Measurements from ENCODE around the gene RASGRF1.
"Not testable (repeated sequence)": the region's sequence is repeated elsewhere in the genome, so short reads cannot be mapped to it uniquely, and the experiment has no call there.

RASGRF1 gene, protein sequence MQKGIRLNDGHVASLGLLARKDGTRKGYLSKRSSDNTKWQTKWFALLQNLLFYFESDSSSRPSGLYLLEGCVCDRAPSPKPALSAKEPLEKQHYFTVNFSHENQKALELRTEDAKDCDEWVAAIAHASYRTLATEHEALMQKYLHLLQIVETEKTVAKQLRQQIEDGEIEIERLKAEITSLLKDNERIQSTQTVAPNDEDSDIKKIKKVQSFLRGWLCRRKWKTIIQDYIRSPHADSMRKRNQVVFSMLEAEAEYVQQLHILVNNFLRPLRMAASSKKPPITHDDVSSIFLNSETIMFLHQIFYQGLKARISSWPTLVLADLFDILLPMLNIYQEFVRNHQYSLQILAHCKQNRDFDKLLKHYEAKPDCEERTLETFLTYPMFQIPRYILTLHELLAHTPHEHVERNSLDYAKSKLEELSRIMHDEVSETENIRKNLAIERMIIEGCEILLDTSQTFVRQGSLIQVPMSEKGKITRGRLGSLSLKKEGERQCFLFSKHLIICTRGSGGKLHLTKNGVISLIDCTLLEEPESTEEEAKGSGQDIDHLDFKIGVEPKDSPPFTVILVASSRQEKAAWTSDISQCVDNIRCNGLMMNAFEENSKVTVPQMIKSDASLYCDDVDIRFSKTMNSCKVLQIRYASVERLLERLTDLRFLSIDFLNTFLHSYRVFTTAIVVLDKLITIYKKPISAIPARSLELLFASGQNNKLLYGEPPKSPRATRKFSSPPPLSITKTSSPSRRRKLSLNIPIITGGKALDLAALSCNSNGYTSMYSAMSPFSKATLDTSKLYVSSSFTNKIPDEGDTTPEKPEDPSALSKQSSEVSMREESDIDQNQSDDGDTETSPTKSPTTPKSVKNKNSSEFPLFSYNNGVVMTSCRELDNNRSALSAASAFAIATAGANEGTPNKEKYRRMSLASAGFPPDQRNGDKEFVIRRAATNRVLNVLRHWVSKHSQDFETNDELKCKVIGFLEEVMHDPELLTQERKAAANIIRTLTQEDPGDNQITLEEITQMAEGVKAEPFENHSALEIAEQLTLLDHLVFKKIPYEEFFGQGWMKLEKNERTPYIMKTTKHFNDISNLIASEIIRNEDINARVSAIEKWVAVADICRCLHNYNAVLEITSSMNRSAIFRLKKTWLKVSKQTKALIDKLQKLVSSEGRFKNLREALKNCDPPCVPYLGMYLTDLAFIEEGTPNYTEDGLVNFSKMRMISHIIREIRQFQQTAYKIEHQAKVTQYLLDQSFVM (N-terminal part only)

GRCh38 chr15:79090487-79091203 lies at the start of gene RASGRF1:
Gene RASGRF1, minus strand, starts transcription at chr15:79090780. Its CDS starts 282 bp downstream, at chr15:79090498.
- DNase-seq (ENCODE audit: low read depth, low spot score) = no peak

DNA sequence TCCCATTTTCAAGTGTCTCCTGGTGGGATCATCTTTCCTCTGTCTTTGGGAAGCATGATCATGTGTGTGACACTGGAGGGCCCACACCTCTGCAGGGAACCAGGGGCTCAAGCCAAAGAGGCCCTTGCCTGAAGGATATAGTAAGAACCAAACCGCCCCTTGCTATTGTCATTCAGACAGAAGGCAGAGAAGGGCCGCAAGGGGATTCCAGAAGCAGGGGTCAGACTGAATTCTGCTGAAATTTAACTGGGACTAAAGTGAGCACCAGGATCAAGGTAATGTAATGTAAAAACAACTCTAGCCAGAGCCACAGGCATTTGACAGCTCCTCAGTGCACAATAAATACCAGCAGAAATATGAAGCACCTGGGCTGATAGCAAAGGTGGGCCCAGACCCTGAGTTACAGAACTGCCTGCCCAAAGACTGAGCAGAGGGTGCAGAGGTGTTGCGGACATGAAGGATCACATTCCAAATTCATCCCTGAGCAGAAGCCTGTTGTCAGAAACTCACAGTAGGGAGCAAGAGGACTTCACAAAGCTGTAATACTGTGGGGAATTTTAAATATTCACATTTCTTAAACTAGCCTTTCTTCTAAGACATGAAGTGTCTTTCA lies 46.0 kb upstream of the RASGRF1 start:
- DNase-seq (ENCODE audit: low read depth, low spot score) = no peak

GRCh38 chr15:79133309-79133708 lies 42.7 kb upstream of the RASGRF1 start:
- no peak for DNase-seq (ENCODE audit: low read depth, low spot score)

DNA sequence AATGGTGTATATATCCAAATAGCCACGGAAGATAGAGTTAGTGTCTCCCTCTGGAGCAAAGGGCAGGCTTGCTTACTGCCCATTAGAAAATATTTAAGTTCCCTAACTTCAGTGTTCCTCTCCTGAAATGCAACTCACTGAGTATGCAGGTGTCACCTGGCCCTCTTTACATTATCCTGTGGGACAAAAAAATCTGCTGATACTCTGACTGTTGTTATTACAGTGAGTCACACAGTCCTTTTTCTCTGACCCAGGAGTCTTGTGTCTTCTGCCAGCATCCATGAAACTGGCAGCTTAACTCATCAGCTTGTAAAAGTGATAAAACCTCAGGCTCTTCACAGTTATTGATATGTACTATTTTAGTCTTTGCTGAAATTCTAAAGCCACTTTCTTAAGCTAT lies 42.2 kb upstream of the RASGRF1 start:
- no peak for DNase-seq (ENCODE audit: low read depth, low spot score)

DNA sequence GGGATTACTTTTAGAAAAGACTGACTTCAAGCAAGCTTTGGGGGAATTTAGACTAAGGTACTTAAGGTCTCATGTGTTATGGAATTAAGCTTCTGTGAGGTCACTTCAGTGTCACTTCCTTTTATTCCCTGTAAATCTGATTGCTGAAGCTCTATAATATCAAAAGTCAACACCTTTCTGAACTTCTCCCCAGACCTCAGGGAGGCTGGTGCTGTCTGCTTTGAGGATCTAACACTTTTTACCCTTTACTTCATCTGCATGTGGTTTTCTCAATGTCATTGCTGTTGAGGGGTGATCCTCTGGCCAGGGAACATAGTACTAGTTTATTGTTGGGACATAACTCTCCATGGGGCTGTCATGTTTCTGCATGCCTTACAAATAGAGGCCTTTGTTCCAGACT lies 41.8 kb upstream of the RASGRF1 start:
- DNase-seq (ENCODE audit: low read depth, low spot score) = no peak

DNA sequence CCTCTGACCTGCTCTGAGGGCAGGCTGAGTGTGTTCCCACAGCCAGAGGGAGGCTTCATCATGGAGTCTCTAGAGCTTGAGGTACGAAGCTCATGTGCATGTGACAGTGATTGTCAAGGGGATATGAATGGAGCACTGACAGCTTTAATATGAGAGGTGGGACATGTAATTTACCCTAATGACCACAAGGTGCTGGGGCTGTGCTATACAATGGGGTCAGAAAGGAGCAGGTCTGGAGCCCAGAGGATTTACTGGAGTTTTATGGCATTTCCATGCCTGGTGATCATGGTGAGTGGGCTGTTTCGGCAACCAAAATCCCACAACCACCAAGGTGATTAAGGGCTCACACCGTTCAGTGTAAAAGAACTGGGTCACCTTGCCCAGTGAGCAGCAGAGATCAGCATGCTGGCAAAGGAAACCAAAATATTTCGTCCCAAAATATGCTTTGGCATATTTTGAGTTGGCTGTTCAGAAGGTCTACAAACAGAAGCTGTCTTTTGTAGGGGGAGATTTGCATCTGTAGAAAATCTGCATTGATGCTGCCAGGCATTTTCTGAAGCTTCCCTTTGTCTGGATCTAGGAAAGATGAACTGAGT lies 40.1 kb upstream of the RASGRF1 start:
- no peak for DNase-seq (ENCODE audit: low read depth, low spot score)

DNA sequence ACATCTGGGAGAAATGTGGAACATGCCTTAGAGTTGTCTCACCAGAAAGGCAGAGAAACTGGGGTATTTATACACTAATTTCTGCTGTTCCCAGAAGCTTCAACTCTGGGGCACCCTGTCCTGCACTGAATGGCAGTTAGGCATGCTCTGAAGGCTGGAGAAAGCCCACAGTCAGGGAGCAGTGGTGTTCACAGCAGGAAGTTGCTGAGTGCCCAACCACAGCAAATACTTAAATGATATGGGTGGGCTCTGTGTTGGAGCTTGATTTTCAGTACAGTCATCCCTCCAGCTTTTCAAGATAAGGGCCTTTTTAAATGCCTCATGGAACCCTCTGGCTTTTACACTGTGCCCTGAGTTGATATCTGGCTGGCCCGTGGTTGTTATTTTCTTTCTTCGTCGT lies 38.7 kb upstream of the RASGRF1 start:
- DNase-seq (ENCODE audit: low read depth, low spot score) = no peak

GRCh38 chr15:79128556-79128955 lies 38.0 kb upstream of the RASGRF1 start:
- DNase-seq (ENCODE audit: low read depth, low spot score) = no peak

DNA sequence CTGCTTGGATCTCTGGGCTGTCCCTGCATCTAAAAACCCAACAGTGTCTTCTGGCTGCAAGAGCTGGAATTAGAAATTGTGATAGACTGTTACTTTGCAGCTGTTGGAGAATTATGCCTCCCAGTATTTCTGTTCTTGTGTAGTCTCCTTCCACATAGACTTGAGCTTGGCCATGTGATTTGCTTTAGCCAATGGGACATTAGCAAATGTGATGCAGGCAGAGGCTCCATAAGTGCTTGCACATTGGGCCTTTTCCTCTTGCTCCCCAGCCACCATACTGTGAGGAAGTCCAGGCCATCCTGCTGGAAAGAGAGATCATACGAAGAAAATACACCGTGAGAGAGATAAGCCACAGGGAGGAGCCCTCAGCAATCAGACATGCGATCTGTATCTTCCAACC lies 33.8 kb upstream of the RASGRF1 start:
- no peak for DNase-seq (ENCODE audit: low read depth, low spot score)

- no peak for DNase-seq (ENCODE audit: low read depth, low spot score)
Measured at GRCh38 chr15:79122991-79123390, 32.4 kb upstream of the RASGRF1 start.

GRCh38 chr15:79122391-79122790 lies 31.8 kb upstream of the RASGRF1 start:
- no peak for DNase-seq (ENCODE audit: low read depth, low spot score)

DNA sequence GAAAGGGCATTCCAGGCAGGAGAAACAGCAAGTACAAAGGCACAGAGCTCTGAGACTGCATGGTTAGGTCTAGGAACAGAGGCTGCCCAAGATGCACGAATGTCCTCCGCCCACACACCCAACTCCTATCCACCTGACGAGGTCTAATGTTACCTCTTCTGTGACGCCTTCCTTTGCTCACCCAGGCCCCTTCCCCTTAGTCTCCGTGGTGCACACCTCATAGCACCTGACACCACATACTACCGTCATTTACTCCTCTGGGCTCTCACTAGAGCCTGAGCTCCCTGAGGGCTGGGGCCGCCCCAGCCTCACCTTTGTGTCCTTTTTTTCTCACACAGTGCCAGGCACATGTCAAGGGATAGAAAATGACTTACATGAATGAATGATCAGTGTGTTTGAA lies 31.0 kb upstream of the RASGRF1 start:
- DNase-seq (ENCODE audit: low read depth, low spot score) = no peak

DNA sequence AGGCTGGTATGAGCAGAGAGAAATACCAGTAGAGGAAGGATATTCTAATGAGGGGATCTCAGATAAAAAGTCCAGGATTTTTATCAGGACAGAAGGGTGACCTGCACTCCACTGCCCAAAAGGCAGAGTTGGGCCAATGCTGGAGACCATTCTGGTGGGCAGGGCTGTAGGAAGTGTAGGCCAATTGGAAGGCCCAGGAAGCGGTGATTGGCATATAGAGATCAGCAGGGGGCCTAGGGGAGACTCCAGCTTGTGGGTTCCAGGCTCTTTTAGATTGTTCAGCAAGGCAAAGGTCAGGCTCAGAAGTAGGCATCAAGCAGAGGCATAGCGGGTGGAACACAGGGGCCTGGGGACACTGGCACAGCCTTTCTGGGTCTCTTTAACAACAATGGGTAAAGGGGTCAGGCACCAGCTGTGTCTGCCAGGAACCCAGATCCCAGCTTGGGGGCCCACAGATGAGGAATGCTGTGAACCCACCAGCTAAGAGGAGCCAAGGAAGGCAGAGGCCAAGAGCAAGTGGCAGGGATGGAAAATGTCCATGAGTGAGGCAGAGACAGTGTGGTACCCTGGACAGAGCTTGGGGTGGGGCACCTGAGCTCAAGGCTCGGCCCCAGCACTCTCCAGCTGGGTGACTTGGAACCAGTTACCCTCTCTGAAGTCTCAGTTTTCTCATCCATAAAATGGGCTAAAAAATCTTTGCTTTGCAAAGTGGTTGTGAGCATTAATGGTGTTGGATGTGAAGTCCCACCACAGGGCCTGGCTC lies 27.0 kb upstream of the RASGRF1 start:
- DNase-seq (ENCODE audit: low read depth, low spot score) = no peak

DNA sequence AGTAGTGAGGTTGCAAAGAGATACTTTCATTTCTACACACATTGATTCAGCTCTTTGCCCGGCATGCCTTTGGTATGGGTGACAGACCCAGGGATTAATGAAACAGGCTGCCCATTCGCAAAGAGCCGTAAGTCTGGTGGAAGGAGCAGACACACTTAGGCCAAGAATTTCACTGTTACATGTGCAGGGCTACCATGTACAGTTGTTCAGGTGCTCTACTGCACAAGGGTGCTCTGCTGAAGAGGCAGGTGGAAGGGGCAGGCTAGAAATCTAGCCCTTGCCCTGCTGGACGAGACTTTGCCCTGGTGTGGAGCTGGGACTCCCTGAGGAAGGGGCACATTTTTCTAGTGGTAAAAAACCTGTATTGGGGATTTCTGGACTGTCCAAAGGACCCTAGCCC lies 26.2 kb upstream of the RASGRF1 start:
- DNase-seq (ENCODE audit: low read depth, low spot score) = no peak

DNA sequence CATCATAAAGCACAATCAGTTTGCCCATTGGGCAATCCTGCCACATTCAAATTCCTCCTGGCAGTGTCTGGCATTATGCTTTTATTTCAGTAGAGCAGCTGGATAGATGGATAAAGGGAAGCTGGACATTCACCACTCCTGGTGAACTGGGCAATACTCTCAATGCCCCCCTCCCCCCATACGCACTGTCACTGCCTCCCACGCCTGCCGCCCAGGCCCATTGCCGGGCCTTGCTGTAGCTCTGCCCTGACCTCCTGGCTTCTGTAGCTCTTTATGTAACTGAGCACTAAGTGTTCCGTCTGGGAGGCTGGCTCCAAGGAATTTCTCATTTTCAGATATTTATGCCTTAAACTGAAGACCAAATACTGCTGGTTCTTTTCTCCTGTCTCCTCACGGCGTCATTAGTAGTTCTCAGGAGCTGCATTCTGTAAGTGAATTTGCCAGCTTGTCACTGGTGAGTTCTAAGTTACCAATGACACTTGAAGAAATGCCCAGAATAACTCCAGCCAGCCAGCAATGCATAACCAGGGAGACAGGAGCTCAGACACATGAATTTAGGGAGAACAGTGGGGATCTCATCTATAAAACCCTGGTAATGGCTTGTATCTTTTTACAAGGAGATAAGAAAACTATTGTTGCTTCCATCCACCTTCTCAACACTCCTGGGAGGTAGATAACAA lies 25.5 kb upstream of the RASGRF1 start:
- no peak for DNase-seq (ENCODE audit: low read depth, low spot score)

DNA sequence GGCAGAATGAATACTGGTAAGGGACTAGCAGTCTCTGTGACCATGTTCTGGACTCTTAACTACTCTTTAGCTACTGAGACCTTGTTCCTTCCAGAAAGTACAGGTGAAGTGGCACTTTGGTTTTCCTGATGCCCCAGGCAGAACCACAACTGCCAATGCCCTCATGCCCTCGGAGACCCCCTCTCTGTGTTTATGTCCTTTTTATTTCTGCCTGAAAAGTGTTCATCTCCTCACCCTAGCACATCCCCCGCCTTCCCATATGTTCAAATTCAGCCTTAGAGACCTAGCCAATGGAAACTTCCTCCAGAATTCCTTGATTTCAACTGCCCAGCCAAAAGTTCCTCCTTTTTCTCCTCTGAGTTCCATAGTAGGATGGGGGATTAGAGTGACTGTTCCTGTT lies 23.3 kb upstream of the RASGRF1 start:
- DNase-seq (ENCODE audit: low read depth, low spot score) = no peak

- not testable (repeated sequence) for DNase-seq (ENCODE audit: low read depth, low spot score)
Measured at GRCh38 chr15:79111404-79111803, 20.8 kb upstream of the RASGRF1 start.

DNA sequence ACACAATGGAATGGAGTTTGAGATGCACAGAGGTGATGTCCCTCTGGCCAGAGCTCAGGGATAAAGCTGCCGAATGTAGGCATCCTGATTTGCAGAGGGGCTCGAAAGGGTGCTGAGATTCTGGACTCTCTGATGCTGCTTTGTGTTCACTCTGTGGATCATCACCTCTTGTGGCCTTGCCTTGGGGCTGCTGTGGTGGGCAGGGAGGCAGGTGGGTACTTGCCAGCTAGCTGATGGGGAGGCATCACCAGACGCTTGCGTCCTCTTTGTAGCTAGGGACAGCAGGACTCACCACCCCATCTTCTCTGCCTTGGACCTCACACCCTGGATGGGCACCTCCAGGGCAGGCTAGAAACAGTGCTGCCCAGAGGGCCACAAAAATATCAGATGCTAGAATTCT lies 14.6 kb upstream of the RASGRF1 start:
- no peak for DNase-seq (ENCODE audit: low read depth, low spot score)

- DNase-seq (ENCODE audit: low read depth, low spot score) = no peak
Measured at GRCh38 chr15:79102595-79102994, 12.0 kb upstream of the RASGRF1 start.

Measured in activated naive CD8-positive, alpha-beta T cell treated with anti-CD3 and anti-CD28 coated beads, Interleukin-2, amount 50 U/mL, for 16 hours (primary cell).